GM18505 (cell line): Measurements from ENCODE around the gene CCDC27.
"Not testable (repeated sequence)": the region's sequence is repeated elsewhere in the genome, so short reads cannot be mapped to it uniquely, and the experiment has no call there.

ENCODE experiments used
- ATAC-seq: cut with Tn5 transposase; IDR thresholded peaks from one replicate; pipeline ENCODE4 v1.9.1; 2021; ENCODE audit not compliant: unreplicated experiment
- POLR2A ChIP-seq: IDR thresholded peaks from 4 replicates; pipeline ENCODE4 v1.6.1; 2011; ENCODE audit warnings: borderline replicate concordance; ENCODE audit not compliant: insufficient read depth, insufficient read length; ENCODE audit errors: extremely low read depth

CCDC27 gene

GRCh38 chr1:3746830-3747521, 5.3 kb upstream of the CCDC27 start:
- peak; percentile 71 for TF ChIP-seq POLR2A
- peak; percentile 71 for ATAC-seq

- no peak for TF ChIP-seq POLR2A
- ATAC-seq, result no peak
Observed at GRCh38 chr1:3747522-3747848, 4.8 kb upstream of the CCDC27 start.

- no peak for TF ChIP-seq POLR2A
- ATAC-seq, result no peak
Observed at GRCh38 chr1:3747903-3748302, 4.3 kb upstream of the CCDC27 start.

- not testable (repeated sequence) for ATAC-seq
Observed at GRCh38 chr1:3748316-3748900, 3.8 kb upstream of the CCDC27 start.

GRCh38 chr1:3749512-3749911, 2.7 kb upstream of the CCDC27 start:
- no peak for TF ChIP-seq POLR2A
- ATAC-seq, result no peak

GRCh38 chr1:3750741-3751140, 1.5 kb upstream of the CCDC27 start:
- TF ChIP-seq POLR2A, result no peak
- ATAC-seq, result no peak

GRCh38 chr1:3753656-3754454, 1.6 kb downstream of the CCDC27 start:
- TF ChIP-seq POLR2A, result no peak
- no peak for ATAC-seq

GRCh38 chr1:3756394-3756793, 4.1 kb downstream of the CCDC27 start:
- no peak for TF ChIP-seq POLR2A
- no peak for ATAC-seq

GRCh38 chr1:3759164-3759563, 6.9 kb downstream of the CCDC27 start:
- no peak for TF ChIP-seq POLR2A

GRCh38 chr1:3759796-3760195, 7.5 kb downstream of the CCDC27 start:
- ATAC-seq, result no peak
- TF ChIP-seq POLR2A, result no peak

More at GRCh38 chr1:3759164-3759563, 6.9 kb downstream of the CCDC27 start:
- ATAC-seq, result no peak

- TF ChIP-seq POLR2A, result no peak
- ATAC-seq, result no peak
Observed at GRCh38 chr1:3761296-3762010, 9.2 kb downstream of the CCDC27 start.

- no peak for TF ChIP-seq POLR2A
- ATAC-seq, result no peak
Observed at GRCh38 chr1:3762151-3762872, 10.1 kb downstream of the CCDC27 start.

GRCh38 chr1:3762873-3763228, 10.6 kb downstream of the CCDC27 start:
- no peak for TF ChIP-seq POLR2A
- no peak for ATAC-seq
